GM12865 (cell line): ENCODE results near the gene STX2.
"Not testable (repeated sequence)": the region's sequence is repeated elsewhere in the genome, so short reads cannot be mapped to it uniquely, and the experiment has no call there.

Experiments
- DNase-seq: peaks from one replicate; pipeline ENCODE4 v3.0.0; 2010; ENCODE audit warnings: low read depth
- H3K4me3 ChIP-seq: 2 replicates; pipeline ENCODE4 v1.5.1; 2011; ENCODE audit warnings: mild to moderate bottlenecking, low read depth, low read length, control low read depth
- TF ChIP-seq, protein P1 (sequence below): IDR thresholded peaks from 2 replicates; pipeline ENCODE4 v1.5.1; 2011; ENCODE audit warnings: low read length, control low read depth, low read depth, inconsistent platforms; ENCODE audit not compliant: insufficient read depth; ENCODE audit errors: missing control alignments

STX2 gene

DNA sequence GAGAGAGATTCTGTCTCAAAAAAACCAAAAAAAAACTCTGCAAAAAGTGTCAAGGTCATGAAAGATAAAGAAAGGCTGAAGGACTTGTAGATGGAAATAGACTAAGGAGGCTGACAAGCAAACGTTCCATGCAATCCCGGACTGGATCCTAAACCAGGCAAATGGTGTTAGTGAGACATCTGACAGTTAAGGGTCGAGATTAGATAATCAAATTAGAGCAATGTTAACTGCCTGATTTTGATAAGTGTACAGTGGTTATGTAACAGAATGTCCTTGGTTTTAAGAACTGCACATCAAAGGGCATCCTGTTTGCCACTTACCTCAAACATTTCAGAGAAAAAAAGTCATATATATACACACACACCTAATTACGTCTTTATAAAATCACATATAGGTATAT lies 29.4 kb upstream of the STX2 start:
- H3K4me3 ChIP-seq: no peak overlapping the region
- TF ChIP-seq, protein P1, sequence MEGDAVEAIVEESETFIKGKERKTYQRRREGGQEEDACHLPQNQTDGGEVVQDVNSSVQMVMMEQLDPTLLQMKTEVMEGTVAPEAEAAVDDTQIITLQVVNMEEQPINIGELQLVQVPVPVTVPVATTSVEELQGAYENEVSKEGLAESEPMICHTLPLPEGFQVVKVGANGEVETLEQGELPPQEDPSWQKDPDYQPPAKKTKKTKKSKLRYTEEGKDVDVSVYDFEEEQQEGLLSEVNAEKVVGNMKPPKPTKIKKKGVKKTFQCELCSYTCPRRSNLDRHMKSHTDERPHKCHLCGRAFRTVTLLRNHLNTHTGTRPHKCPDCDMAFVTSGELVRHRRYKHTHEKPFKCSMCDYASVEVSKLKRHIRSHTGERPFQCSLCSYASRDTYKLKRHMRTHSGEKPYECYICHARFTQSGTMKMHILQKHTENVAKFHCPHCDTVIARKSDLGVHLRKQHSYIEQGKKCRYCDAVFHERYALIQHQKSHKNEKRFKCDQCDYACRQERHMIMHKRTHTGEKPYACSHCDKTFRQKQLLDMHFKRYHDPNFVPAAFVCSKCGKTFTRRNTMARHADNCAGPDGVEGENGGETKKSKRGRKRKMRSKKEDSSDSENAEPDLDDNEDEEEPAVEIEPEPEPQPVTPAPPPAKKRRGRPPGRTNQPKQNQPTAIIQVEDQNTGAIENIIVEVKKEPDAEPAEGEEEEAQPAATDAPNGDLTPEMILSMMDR: no peak
- no peak for DNase-seq

- no peak for DNase-seq
These were observed 24.2 kb upstream of the STX2 start for GRCh38 chr12:130863298-130863697.

GRCh38 chr12:130862771-130863170 lies 23.7 kb upstream of the STX2 start:
- not testable (repeated sequence) for DNase-seq, H3K4me3 ChIP-seq

More at GRCh38 chr12:130863298-130863697, 24.2 kb upstream of the STX2 start:
- TF ChIP-seq, protein P1: no peak
- H3K4me3 ChIP-seq: no peak overlapping the region

DNA sequence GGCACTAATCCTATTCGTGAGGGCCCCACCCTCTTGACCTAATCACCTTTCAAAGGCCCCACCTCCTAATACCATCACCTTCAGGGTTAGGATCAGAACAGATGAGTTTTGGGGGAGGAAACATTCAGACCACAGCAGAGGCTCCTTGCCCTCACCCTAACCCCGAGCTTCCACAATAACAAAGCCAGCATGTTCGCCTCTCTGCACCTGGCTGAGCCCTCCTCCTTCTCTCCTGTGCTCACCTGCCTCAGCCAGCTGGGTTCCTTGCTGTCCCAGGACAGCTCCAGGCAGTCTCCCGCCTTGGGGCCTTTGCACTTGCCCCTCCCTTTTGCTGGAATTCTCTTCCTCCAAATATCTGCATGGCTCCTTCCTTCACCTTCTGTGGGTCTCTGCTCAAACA lies 23.1 kb upstream of the STX2 start:
- TF ChIP-seq, protein P1: no peak
- no peak for DNase-seq
- no peak overlapping the region for H3K4me3 ChIP-seq

DNA sequence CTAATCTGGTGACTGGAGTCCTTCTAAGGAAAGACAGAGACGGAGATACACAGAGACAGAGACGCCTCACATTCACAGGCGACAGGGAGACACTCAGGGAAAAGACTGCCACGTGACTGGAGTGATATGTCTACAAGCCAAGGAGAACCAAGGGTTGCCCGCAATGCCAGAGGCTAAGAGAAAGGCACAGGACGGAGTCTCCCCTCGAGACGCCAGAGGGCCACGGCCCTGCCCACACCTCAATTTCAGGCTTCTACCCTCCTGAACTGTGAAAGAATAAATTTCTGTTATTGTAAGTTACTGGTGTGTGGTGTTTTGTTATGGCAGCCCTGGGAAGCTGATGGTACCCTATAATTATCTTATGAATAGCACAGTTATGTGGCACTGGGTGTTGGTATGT lies 21.3 kb upstream of the STX2 start:
- DNase-seq: no peak
- H3K4me3 ChIP-seq: no peak overlapping the region
- TF ChIP-seq, protein P1: no peak

- no peak overlapping the region for H3K4me3 ChIP-seq
- TF ChIP-seq, protein P1: no peak
- no peak for DNase-seq
These were observed 20.1 kb upstream of the STX2 start for GRCh38 chr12:130859161-130859560.

GRCh38 chr12:130858084-130858483 lies 19.0 kb upstream of the STX2 start:
- no peak for DNase-seq
- H3K4me3 ChIP-seq: no peak overlapping the region
- TF ChIP-seq, protein P1: no peak
